HT1080 (cell line): ENCODE results near the gene ICE2. TPM values are rescaled to one million over a fixed set of nuclear protein-coding genes. Genes with fewer than 3 reads are reported as not detected.

Source experiments
- DNase-seq: peaks from one replicate; pipeline ENCODE4 v3.0.0-alpha.2; 2015; ENCODE audit warnings: low read depth
- total RNA-seq: library from RNA; depleted of rRNA; stranded (reverse); fragments of >200 nt; shearing (Covaris generic); gene quantifications from 2 replicates; pipeline ENCODE4 v1.2.3, GENCODE V29; 2014

Gene ICE2
- total RNA-seq, 1 experiment from 2014 or later, result 13.5 TPM

GRCh38 chr15:60390871-60391501 lies 88.0 kb downstream of the ICE2 start:
- peak; percentile 95 for DNase-seq

- DNase-seq, result peak; percentile 16
These were observed 88.7 kb downstream of the ICE2 start for GRCh38 chr15:60390231-60390630.

- DNase-seq, result peak; percentile 31
These were observed 89.5 kb downstream of the ICE2 start for GRCh38 chr15:60389261-60390077.

- DNase-seq, result no peak
These were observed 91.6 kb downstream of the ICE2 start for GRCh38 chr15:60387321-60387720.

- no peak for DNase-seq
These were observed 92.3 kb downstream of the ICE2 start for GRCh38 chr15:60386615-60387014.

- no peak for DNase-seq
These were observed 93.1 kb downstream of the ICE2 start for GRCh38 chr15:60385620-60386552.

GRCh38 chr15:60384526-60385126 lies 94.3 kb downstream of the ICE2 start:
- DNase-seq, result no peak

GRCh38 chr15:60384053-60384452 lies 94.9 kb downstream of the ICE2 start:
- no peak for DNase-seq

GRCh38 chr15:60382773-60383674 lies 95.9 kb downstream of the ICE2 start:
- DNase-seq, result no peak

- peak; percentile 77 for DNase-seq
These were observed 97.7 kb downstream of the ICE2 start for GRCh38 chr15:60381148-60381788.

- peak; percentile 93 for DNase-seq
These were observed 99.2 kb downstream of the ICE2 start for GRCh38 chr15:60379525-60380274.

- no peak for DNase-seq
These were observed 99.8 kb downstream of the ICE2 start for GRCh38 chr15:60379185-60379524.

GRCh38 chr15:60376677-60377095 lies 102.3 kb downstream of the ICE2 start:
- DNase-seq, result no peak

- no peak for DNase-seq
These were observed 103.6 kb downstream of the ICE2 start for GRCh38 chr15:60375306-60375705.

- peak; percentile 99 for DNase-seq
These were observed 104.3 kb downstream of the ICE2 start for GRCh38 chr15:60374628-60375081.

- no peak for DNase-seq
These were observed 104.7 kb downstream of the ICE2 start for GRCh38 chr15:60374209-60374608.

GRCh38 chr15:60373745-60374144 lies 105.2 kb downstream of the ICE2 start:
- no peak for DNase-seq

- DNase-seq, result no peak
These were observed 105.6 kb downstream of the ICE2 start for GRCh38 chr15:60373327-60373726.

GRCh38 chr15:60372756-60373155 lies 106.2 kb downstream of the ICE2 start:
- no peak for DNase-seq
